GM13977 (cell line): ENCODE measurements around the gene NOTCH2.

Experiments
- DNase-seq: peaks from one replicate; pipeline ENCODE4 v3.0.0; 2012; ENCODE audit warnings: low spot score
- CTCF ChIP-seq: IDR thresholded peaks from 2 replicates; pipeline ENCODE4 v1.5.1; 2012; ENCODE audit warnings: mild to moderate bottlenecking, control low read depth; ENCODE audit not compliant: insufficient read depth; ENCODE audit errors: extremely low read depth, missing control alignments
- in situ Hi-C: fragments of 300-500 bp; cut with MboI; formaldehyde crosslinking; loops from one replicate; pipeline ENCODE4 v1.12.0; 2022; ENCODE audit warnings: low sequenced_read_pairs, low pct_unique_long_range_greater_than_20kb, mixed read lengths, inconsistent platforms; ENCODE audit not compliant: unreplicated experiment

Gene NOTCH2

GRCh38 chr1:119873135-119874015, 196.1 kb downstream of the NOTCH2 start:
- in situ Hi-C loops = no loop called here
- DNase-seq = no peak
- TF ChIP-seq CTCF = no peak

GRCh38 chr1:119871881-119872280, 197.6 kb downstream of the NOTCH2 start:
- in situ Hi-C loops = no loop called here
- no peak for TF ChIP-seq CTCF
- no peak for DNase-seq

- in situ Hi-C loops = no loop called here
- TF ChIP-seq CTCF = peak; percentile 90
- DNase-seq = peak; percentile 47
These were observed 198.4 kb downstream of the NOTCH2 start for GRCh38 chr1:119870917-119871596.

- in situ Hi-C loops = no loop called here
- DNase-seq = no peak
- no peak for TF ChIP-seq CTCF
These were observed 199.5 kb downstream of the NOTCH2 start for GRCh38 chr1:119869995-119870394.

GRCh38 chr1:119868176-119868575, 201.3 kb downstream of the NOTCH2 start:
- DNase-seq = no peak
- in situ Hi-C loops = no loop called here
- no peak for TF ChIP-seq CTCF

GRCh38 chr1:119866451-119866850, 203.0 kb downstream of the NOTCH2 start:
- in situ Hi-C loops = no loop called here
- no peak for DNase-seq
- no peak for TF ChIP-seq CTCF
